DND-41 (cell line): ENCODE results near the gene DEXI.

Experiments
- CTCF ChIP-seq: IDR thresholded peaks from 2 replicates; pipeline ENCODE4 v1.5.1; 2012; ENCODE audit warnings: borderline replicate concordance, low read length, moderate library complexity, mild to moderate bottlenecking; ENCODE audit not compliant: poor library complexity, severe bottlenecking; ENCODE audit errors: extremely low read depth
- EZH2 ChIP-seq: IDR thresholded peaks from 3 replicates; pipeline ENCODE4 v1.6.1; 2012; ENCODE audit warnings: borderline replicate concordance, low read depth, mild to moderate bottlenecking, moderate library complexity, low read length, inconsistent platforms; ENCODE audit not compliant: severe bottlenecking

GRCh38 chr16:10942352-10943063 is at the start of gene DEXI:
- TF ChIP-seq CTCF (no peak), EZH2 (no peak)
